Left kidney (tissue), 2 donors: ENCODE measurements around the gene DNTT. TPM values are rescaled to one million over a fixed set of nuclear protein-coding genes. Genes with fewer than 3 reads are reported as not detected.

Experiments used
- DNase-seq: peaks from one replicate; pipeline ENCODE4 v3.0.0-alpha.2; 2013
- polyA plus RNA-seq: library from polyadenylated mRNA; unstranded; fragments of 120-200 nt; gene quantifications from one replicate; pipeline ENCODE4 v1.2.1, GENCODE V29; 2013; ENCODE audit not compliant: insufficient read length

The DNTT gene
- polyA plus RNA-seq, 1 donor, result 0.10 TPM

DNA sequence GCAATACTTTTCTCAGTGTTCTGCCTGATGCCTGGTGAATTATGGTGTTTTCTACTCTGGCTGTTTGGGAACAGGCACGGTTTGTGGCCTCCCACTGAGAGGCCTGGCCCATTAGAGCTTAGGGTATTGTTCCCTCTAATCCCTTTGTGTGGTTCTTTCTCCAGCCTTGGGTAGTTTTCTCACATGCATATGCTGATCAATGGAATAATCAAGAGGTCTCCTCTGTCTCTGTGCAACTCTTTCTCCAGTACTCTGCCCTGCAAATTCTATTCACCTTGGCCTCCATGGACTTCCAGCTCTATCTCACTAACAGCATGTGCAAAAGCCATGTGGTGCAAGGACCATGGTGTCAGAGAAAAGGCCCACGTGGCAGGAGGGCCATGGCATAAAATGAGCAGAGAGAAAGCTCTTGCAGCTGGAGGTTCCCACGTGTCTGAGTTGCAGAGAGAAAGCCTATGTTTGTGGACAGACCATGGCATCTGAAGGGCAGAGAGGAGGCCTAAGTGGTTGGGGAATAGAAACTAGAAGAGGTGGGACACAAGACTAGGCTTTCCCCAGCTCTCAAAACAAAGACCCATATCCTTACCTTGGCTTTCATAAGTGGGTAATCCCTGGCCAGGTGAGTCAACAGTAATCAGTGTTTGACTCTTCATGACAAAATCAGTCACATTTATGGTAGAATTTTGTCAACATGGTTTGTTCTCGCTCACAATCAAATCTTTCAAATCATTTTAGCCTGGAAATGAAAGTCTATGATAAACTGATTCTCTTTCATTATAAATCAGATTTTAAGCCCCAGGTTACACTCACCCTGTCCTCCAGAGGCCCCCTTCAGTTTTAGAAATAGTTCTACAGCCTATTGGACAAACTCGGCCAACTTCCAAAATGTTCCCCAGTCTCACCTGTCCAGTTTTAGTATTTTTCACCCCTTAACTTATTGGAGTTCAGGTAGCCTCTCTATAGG, 37.3 kb downstream of the DNTT start:
- DNase-seq, result no peak

DNA sequence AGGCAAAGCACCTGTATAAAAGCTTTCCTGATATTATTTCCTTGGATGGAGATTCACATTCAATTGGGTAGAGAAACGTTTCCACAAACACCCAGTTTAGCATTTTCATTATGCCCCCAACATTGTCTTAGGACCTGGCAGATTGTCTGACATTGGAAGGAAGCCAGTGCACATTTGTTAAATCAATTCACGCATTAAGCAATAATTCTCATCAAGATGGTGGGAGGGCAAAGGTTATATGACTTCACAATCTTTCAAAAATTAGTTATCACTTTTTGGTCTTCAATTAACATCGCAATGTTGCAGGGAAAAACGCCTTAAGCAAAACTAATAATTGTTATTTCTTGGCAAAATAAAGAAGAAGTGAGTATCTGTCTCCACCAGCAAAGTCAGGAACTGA, 38.2 kb downstream of the DNTT start:
- no peak for DNase-seq

DNA sequence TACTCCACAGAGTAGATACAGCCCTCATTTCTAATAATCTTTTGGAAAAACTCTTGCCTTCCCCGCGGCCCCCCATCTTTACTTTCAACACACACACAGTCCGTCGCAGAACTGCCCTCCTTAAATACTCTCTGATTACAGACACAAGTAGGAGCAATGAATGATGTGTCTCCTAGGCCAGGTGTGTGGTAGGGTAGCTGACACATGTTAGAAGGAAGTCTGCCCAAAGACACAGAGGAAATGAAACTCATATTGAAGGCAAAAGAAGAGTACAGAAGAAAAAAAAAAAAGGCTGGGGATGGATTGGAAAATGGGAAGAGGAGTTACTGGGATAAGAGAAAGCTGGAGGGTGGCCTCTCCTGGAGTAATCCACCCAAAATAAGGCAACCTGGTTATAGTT, 39.9 kb downstream of the DNTT start:
- DNase-seq, result no peak

DNA sequence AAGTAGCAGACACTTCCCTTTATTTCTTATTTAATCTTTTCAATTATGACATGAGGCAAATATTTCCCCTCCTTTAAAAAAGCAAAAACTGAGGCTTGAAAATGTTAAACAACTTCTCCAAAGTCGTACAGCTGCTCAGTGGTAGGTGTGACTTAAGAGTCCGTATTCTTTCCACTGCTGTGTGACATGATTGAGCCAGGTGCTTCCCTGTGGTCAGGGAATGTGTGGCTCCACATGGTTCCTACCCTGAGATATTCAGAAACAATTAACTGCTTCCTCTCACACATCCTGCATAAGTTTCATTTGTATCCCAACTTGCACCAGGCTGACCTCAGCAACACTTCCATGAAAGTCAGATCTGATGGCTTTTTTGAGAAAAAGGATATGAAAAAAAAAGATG, 41.0 kb downstream of the DNTT start:
- no peak for DNase-seq

DNA sequence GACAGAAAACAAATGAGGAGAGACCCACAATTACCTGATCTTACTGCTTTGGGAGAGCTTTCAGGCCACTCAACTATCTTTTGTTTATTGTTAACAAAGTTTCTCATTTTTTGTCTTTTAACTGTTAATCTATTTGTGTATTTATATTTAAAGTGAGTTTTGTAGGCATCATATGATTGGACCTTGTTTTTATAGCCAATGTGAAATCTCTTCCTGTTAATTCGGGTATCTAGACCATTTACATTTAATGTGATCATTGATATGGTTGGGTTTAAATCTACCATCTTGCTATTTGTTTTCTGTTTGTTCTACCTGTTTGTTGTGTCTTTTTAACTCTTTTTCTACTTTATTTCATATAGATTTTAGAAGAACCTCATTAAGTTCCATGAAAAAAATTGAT, 42.1 kb downstream of the DNTT start:
- no peak for DNase-seq

DNA sequence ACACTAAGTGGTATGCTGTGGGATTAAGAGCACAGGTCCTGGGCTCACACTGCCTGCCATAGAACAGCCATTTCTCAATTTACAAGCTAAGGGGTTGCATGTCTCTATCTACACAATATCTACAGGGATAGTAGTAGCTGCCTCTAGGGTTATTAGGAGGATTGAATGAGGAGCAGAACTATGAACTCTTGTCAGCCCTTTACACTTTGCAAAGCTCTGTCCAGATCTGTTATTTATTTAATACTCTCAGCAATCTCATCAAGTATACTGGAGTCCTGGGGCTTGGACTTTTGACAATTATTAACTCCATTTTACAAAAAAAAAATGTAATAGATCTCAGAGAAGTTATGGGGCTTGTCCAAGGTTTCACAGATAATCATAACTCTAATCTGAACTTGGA, 47.8 kb downstream of the DNTT start:
- no peak for DNase-seq

DNA sequence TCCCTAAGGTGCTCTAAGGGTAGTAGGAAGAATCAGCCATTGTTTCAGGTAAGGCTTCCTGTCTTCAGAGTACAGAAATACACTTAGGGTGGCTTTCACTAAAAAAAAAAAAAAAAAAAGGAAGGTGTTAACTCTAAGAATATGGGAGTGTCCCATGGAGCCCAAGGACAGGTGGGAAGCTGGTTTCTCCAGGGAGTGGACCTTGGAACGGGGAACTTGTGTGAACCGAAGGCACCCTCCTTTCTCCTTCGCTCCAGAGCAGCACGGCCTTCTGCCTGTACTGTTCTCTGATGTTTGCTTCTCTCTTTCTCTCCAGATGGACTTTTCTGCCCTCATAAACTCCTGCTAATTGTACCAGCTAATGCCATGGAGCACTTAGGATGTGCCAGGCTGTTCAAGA, 48.3 kb downstream of the DNTT start:
- DNase-seq, result no peak

DNA sequence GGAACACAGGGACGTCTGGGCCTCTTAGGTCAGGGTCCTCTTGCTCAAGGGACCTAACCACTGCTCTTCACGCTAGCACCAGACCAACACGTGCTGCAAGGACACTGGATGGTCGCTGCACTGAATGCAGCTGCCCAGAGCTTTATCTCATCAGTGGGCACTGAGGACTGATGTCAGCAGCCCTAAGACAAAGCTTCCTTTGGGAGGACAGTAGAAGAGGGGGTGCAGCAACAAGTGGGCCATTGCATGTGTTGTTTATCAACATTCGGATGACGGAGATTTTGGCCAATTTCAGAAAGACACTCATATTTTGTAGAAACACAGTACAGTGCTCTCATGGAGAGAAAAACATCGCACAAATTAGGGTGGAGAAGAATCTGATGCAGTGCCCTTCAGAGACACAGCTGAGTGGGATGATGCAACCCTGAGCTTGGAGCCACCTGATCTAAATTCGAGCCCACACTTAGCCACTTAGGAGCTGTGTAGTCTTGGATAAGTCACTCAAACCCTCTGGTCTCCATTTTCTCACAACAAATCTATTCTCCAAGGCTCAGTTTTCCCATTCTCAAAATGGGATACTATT, 52.9 kb downstream of the DNTT start:
- DNase-seq, result no peak

DNA sequence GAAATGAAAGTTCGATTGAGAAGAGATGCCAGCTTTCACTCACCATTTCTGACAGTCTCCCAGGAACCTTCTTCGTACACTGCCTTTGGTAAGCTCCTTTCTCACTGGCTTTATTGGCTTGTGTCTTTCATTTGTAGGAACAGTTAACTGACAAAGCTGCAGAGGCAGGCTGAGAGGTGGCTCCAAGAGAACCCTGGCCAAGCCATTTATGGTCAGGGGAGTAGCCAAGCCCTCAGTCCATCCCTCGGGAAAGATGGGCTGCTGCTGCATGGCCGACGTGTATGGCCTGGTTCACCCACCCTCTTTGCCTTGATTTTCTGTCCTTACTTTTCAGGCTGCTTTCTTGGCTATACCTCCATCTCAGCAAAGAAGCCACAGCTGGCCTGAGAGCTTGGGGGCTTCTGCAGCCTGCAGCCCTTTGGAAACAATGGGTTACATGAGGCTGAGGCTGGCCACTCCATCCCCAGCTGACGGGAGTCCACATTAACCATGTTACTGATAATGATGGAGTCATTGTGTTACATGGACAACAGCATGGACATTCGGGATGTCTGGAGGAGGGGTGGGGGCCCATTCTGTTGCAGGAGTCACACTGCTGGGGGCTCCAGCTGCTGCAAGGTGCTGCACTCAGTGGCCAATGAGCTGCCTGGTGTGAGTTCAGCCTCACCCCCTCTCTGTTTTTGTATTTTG, 54.8 kb downstream of the DNTT start, which contains the start of gene OPALIN:
OPALIN (minus strand) TSS at position 152 of the 690 bp plus-strand sequence; CDS start at position 46, 106 bp downstream.
- DNase-seq, result no peak

DNA sequence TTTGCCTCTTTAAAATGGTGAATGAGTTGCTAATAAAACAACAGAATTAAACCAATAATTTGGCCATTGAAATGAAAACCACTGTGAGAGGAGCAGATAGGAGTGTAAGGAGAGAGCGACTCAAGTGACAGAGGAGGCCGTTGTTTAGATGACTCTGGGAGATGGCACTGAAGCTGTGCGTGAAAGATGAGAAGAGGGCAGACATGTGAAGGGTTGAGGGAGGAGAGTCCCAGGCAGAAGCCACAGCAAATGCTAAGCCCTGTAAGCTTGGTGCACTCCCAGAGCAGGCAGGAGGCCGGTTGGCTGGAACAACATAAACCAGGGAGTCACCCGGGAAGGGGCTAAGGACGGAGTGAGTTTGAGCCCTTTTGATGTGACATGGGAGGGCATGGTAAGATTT, 55.4 kb downstream of the DNTT start:
- DNase-seq, result no peak

DNA sequence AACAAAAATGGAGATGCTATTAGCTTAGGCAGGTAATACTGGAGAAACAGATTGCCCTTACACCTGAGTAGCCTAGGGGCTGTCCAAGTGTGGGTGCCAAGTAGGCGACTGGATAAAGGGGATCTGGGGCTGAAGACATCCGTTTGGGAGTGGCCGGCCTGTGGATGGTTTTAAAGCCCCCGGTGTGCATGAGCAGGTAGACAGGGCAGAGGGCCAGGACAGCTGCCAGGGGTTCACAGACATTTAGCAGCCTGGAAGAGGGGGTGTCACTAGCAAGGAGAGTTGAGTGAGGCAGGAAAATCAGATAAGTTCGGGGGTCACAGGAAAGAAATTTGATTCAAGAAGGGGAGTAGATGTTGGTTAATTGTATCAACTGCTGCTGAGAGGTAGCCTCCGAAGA, 56.1 kb downstream of the DNTT start:
- no peak for DNase-seq

DNA sequence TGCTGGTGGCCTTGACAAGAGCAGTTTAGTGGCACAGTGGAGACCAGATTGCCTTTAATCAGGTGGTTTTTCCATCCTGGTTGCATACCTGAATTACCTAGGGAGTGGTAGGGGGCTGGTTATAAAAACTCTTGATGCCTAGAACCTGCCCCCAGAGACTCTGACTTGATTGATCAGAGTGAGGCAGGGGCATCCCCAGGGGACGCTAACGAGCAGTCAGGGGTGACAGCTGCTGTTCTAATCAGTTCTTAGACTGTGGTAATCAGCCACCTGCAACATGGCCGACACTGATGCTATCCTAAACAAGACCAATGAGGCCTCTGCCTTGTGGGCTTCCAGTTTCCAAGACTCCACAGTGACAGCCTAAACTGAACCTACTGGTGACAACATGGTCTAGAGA, 56.5 kb downstream of the DNTT start:
- DNase-seq, result no peak

DNA sequence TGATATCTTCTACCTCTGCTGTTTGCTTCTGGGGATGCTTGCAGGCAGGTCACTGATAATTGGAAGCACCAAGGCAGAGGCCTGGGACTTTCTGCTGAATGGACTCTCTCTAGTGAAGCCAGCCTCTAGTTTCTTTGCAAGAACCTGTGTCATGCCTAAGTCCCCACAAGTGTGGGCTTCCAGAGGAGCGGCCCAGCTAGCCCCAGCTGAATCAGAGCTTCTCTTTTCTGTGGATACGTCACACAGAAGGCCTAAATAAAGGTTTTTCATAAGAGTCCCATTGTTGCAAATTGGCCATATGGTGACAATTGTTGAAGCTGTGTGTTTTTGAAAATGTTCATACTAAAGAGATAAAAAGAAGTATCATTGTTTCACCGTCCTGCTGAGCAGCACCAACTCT, 61.3 kb downstream of the DNTT start:
- no peak for DNase-seq

DNA sequence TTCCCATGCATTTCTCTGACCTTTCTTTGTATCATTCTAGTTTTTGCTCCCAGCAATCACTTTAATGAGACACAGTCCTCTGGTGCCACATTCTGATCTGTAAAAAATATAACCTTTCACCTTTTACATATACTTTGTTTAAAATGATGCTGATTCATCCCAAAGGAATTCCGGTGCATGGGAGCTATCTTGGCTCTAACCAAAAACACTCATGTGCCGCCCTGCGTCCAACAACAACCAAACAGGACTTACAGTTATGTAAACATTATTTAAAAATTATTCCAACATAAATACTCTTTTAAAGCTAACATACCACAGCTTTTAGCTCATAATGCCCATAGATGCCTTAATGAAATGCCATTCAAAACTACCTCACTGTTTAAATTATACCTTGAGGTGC, 62.3 kb downstream of the DNTT start:
- DNase-seq, result no peak

DNA sequence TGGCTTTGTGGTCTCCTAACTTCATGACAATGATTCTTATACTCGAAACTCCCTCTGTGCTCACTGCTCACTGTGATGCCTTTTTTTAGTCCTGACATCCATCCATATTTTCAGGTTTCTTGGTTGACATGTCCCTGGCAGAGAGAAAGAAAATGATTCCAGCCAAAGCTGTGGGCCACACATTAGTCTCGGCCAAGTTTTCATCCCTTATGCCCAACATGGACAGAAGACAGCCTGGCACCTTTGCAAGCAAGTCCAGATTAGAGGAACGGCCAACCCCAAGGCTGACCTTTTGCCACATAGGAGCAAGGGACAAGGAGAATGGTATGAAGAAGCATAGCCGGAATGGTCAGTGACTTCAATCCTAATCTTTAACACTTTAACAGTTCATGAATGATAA, 63.2 kb downstream of the DNTT start:
- no peak for DNase-seq

DNA sequence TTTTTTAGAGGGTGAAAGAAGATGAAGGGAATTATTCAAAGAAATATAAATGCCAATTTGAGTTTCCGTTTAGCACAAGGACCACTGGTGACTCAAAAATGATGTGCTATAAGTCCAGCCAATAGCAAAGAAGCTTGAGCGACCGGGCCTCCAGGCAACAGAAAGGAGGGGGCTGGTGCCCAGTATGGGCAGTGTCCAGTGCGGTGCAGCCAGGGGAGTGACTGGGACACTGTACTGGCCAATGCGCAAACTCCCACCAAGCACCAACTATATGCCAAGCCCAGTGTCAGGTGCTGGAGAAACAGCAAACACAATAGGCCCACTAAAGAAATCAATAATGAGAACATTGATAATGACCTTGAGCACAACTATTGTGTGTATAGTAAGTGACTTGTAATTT, 64.7 kb downstream of the DNTT start:
- DNase-seq, result no peak

DNA sequence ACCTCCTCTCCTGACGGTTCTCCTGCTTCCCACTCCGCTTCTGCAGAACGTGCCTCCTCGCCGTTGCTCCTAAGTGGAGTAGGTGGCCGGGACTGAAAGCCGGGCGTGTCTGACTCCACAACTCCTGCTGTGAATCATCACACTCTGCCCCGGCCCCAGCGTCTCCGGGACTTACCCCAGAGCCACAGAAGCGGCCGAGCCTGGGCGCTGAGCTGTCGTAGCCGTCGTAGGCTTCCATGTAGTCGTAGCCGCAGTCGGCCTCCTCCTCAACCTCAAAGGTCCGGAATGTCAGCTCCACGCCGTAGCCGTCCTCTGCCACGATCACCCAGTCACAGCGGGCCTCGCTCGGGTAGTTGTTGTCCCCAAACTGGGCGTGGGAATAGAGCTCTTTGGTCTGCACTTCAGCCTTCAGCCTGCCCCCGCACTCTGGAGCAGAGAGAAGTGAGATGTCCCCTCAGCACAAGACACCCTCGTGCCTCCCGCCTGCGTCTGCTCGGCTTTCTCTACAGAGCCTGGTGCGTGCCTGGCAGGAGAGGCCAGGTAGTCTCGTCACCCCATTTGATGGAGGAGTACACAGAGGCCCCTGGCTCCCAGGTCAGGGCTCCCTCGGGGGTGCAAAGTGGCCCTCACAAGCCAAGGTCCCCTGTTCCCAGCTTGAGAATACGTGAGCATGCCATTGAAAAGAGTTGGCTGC, 65.8 kb downstream of the DNTT start:
- DNase-seq, result no peak

DNA sequence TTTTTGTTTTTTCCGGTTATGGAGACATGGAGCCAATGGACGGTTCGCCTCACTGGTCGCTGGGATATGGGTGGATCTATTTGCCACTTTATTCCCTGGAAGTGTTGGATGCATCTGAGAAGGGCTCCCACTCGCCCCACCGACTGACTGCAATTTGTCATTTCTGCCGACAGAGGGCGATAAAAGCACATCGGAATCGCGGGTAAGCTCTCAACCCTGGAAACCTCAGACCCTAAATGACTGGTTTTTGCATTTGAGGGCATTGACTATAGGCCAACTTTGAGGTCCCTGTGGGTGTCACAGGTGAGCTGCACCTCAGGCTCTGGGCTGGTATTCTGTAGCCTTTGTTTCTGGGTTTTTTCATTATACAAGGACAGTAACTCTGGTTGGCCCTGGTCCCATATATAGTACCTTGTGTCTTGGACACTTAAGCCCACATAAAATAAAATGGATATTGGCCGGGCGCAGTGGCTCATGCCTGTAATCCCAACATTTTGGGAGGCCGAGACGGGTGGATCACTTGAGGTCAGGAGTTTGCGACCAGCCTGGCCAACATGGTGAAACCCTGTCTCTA, 66.4 kb downstream of the DNTT start:
- peak; percentile 34 for DNase-seq

DNA sequence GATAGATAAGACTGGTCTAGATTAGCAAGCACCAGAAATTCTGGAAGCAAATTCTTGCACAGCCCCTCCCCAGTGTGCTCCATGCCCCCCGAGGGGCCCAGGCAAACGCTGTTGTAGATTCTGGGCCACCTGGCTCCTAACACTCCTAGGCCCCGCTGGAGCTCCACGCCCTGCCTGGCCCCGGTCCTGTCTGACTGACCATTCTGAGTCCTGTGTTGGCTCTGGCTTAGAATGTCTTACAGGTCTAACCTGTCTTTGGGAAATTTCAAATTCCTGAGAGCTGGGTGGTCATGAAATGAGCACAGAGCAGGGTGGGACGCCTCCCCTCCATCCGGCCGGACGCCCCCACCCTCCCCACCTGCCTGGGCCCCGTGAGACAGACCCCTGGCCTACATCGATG, 67.1 kb downstream of the DNTT start:
- DNase-seq, result no peak

DNA sequence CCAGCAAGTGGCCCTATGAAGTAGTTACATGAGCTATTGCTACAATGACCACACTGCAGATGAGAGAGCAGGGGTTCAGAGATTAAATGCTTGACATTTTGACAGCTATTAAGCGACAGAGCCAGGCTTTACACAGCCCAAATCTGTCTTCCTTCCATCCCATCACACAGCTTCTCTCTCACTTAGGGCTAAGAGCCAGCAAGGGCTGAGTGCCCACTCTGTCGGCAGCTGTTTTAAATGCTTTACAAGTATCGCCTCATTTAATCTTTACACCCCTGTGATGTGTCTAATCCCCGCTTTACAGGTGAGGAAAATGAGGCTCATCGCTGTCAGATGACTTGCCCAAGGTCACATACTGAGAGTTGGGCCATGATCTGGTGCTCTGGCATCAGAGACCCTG, 69.8 kb downstream of the DNTT start:
- DNase-seq, result no peak

DNA sequence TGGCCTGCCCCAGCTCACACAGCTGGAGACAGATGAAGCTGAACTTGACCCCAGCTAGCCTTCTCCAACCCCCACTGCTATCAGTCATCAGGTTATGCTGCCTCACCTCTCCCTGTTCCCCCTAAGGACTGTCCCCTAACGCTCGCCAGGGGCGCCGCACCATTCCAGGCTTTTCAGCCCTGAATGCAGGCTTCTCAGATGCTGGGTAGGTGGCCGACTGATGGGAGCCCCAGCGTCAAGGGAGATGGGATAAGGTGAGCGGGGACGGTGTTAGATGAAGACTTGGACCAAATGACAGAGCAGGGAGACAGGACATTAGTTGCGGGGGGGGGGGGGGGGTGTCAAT, 70.4 kb downstream of the DNTT start:
- DNase-seq, result no peak
